Measurements from ENCODE around the gene S100A8. TPM values are rescaled to one million over a fixed set of nuclear protein-coding genes. Genes with fewer than 3 reads are reported as not detected.

The S100A8 gene
- total RNA-seq, 1 donor from 2014 or later = not detected

DNA sequence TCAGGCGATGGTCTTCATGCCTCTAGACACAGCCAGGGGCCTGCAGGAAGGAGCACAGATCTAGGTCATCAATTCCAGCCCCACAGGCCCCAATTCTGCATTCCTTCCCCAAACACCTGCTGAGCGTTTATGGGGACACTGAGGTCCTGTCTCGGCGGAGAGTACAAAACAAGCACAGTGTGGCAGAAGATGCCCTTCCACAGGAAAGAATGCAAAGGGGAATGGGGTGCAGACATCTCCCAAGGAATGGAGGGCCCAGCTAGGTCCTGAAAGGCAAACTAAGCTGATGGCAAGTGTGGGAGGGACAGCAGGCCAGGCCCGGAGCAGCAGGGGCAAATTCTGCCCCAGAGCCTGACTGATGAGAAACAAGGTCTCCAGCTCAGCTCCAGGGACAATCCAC, 3.5 kb upstream of the S100A8 start:
- H3K9me3 Mint-ChIP-seq = no peaks in the 10 kb centered on the region
- DNase-seq (ENCODE audit: low spot score) = no peak
- no peaks in the 10 kb centered on the region for H3K4me1 Mint-ChIP-seq (ENCODE audit: low read depth)
- H3K4me3 Mint-ChIP-seq = no peak overlapping the region
- intact Hi-C loops (cut with micrococcal nuclease) = no loop called here
- H3K27me3 Mint-ChIP-seq (ENCODE audit: insufficient read depth) = peaks cover 17% of the 10 kb centered on the region
- no peak overlapping the region for H3K27ac Mint-ChIP-seq
- H3K36me3 Mint-ChIP-seq (ENCODE audit: low read depth) = no peaks in the 10 kb centered on the region

GRCh38 chr1:153393926-153394325, 3.1 kb upstream of the S100A8 start:
- intact Hi-C loops (cut with micrococcal nuclease) = no loop called here
- H3K27ac Mint-ChIP-seq = no peak overlapping the region
- H3K27me3 Mint-ChIP-seq (ENCODE audit: insufficient read depth) = peaks cover 16% of the 10 kb centered on the region
- H3K4me3 Mint-ChIP-seq = no peak overlapping the region
- DNase-seq (ENCODE audit: low spot score) = no peak
- H3K4me1 Mint-ChIP-seq (ENCODE audit: low read depth) = no peaks in the 10 kb centered on the region
- H3K36me3 Mint-ChIP-seq (ENCODE audit: low read depth) = no peaks in the 10 kb centered on the region
- no peaks in the 10 kb centered on the region for H3K9me3 Mint-ChIP-seq

DNA sequence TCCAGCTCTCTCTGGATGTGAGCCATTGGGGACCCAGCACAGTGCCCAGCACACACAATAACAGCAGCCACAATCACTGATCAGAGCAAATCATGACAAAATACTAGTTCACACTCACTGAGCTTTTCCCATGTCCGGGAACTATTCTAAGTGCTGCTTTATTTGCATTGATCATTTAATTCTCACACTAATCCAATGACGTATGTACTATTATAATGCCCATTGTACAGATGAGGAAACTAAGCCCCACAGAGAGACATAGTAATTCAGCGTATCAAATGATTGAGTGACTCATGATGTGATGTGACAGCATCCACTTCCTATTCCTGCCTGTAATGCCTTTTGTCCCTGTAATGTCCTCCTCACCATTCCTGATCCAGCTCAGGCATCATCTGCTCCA, 1.9 kb upstream of the S100A8 start:
- intact Hi-C loops (cut with micrococcal nuclease) = no loop called here
- Mint-ChIP-seq H3K27ac (no peak overlapping the region), H3K4me1 (ENCODE audit: low read depth) (no peaks in the 10 kb centered on the region), H3K36me3 (ENCODE audit: low read depth) (no peaks in the 10 kb centered on the region), H3K9me3 (no peaks in the 10 kb centered on the region), H3K27me3 (ENCODE audit: insufficient read depth) (peaks cover 17% of the 10 kb centered on the region), H3K4me3 (no peak overlapping the region)
- DNase-seq (ENCODE audit: low spot score) = no peak

GRCh38 chr1:153392258-153392657, 1.4 kb upstream of the S100A8 start:
- no peaks in the 10 kb centered on the region for H3K9me3 Mint-ChIP-seq
- H3K27me3 Mint-ChIP-seq (ENCODE audit: insufficient read depth) = peaks cover 19% of the 10 kb centered on the region
- DNase-seq (ENCODE audit: low spot score) = no peak
- H3K36me3 Mint-ChIP-seq (ENCODE audit: low read depth) = no peaks in the 10 kb centered on the region
- no peaks in the 10 kb centered on the region for H3K4me1 Mint-ChIP-seq (ENCODE audit: low read depth)
- H3K27ac Mint-ChIP-seq = no peak overlapping the region
- no peak overlapping the region for H3K4me3 Mint-ChIP-seq
- intact Hi-C loops (cut with micrococcal nuclease) = no loop called here

GRCh38 chr1:153389973-153390879, 647 bp downstream of the S100A8 start:
- no peak overlapping the region for H3K4me3 Mint-ChIP-seq
- H3K4me1 Mint-ChIP-seq (ENCODE audit: low read depth) = peaks cover 13% of the 10 kb centered on the region
- H3K9me3 Mint-ChIP-seq = no peaks in the 10 kb centered on the region
- H3K27ac Mint-ChIP-seq = no peak overlapping the region
- DNase-seq (ENCODE audit: low spot score) = no peak
- H3K36me3 Mint-ChIP-seq (ENCODE audit: low read depth) = no peaks in the 10 kb centered on the region
- intact Hi-C loops (cut with micrococcal nuclease) = no loop called here
- peaks cover 16% of the 10 kb centered on the region for H3K27me3 Mint-ChIP-seq (ENCODE audit: insufficient read depth)

- peaks cover 13% of the 10 kb centered on the region for H3K4me1 Mint-ChIP-seq (ENCODE audit: low read depth)
These were observed 1.5 kb downstream of the S100A8 start for GRCh38 chr1:153389401-153389800.

DNA sequence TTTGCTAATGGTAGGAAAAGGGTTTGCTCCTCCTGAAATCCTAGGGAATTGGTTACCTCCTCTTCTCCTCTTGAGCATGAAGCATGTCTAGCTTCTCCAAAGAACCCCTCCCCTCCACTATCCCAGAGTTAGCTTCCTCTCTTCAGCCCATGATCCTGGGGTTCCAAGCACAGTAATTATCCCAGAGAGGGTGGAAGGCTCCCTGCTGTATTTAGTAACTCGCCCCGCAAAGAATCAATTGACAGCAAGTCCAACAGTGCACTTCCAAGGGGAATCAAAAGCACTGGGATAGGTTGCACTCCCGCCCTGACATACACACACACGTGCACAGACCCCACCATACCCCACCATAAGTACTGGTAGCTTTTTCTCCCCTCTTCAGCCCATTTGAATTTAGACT, 3.1 kb downstream of the S100A8 start:
- intact Hi-C loops (cut with micrococcal nuclease) = no loop called here
- Mint-ChIP-seq H3K4me3 (no peak overlapping the region), H3K9me3 (no peaks in the 10 kb centered on the region), H3K27ac (no peak overlapping the region), H3K36me3 (ENCODE audit: low read depth) (no peaks in the 10 kb centered on the region), H3K27me3 (ENCODE audit: insufficient read depth) (peaks cover 14% of the 10 kb centered on the region), H3K4me1 (ENCODE audit: low read depth) (peaks cover 13% of the 10 kb centered on the region)
- no peak for DNase-seq (ENCODE audit: low spot score)

More at GRCh38 chr1:153389401-153389800, 1.5 kb downstream of the S100A8 start:
- no peak for DNase-seq (ENCODE audit: low spot score)
- no peaks in the 10 kb centered on the region for H3K9me3 Mint-ChIP-seq
- no peak overlapping the region for H3K27ac Mint-ChIP-seq
- no peak overlapping the region for H3K4me3 Mint-ChIP-seq
- no peaks in the 10 kb centered on the region for H3K36me3 Mint-ChIP-seq (ENCODE audit: low read depth)
- intact Hi-C loops (cut with micrococcal nuclease) = no loop called here
- H3K27me3 Mint-ChIP-seq (ENCODE audit: insufficient read depth) = peaks cover 15% of the 10 kb centered on the region

DNA sequence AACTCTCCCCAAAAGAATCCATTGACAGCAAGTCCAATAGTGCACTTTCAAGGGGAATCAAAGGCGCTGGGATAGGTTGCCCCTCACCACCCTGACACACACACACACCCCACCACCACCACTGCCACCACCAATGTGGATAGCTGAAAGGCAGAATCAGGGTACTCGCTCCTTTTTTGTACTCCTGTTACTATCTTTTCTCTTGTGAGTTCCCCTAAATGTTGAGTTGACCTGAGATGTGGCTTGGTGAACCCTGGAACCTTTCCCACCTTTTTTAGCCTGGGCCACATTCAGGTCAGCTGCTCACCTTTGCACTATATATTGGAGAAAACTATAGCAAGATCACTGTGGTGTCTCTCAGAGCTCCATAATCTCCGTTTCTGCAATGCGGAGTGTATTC, 3.9 kb downstream of the S100A8 start:
- Mint-ChIP-seq H3K4me1 (ENCODE audit: low read depth) (peaks cover 13% of the 10 kb centered on the region), H3K27ac (no peak overlapping the region), H3K9me3 (peaks cover 2% of the 10 kb centered on the region), H3K27me3 (ENCODE audit: insufficient read depth) (peaks cover 19% of the 10 kb centered on the region), H3K36me3 (ENCODE audit: low read depth) (no peaks in the 10 kb centered on the region), H3K4me3 (no peak overlapping the region)
- intact Hi-C loops (cut with micrococcal nuclease) = no loop called here
- no peak for DNase-seq (ENCODE audit: low spot score)

GRCh38 chr1:153386500-153386901, 4.4 kb downstream of the S100A8 start:
- no peaks in the 10 kb centered on the region for H3K36me3 Mint-ChIP-seq (ENCODE audit: low read depth)
- no peak overlapping the region for H3K27ac Mint-ChIP-seq
- intact Hi-C loops (cut with micrococcal nuclease) = no loop called here
- H3K4me1 Mint-ChIP-seq (ENCODE audit: low read depth) = peaks cover 13% of the 10 kb centered on the region
- H3K27me3 Mint-ChIP-seq (ENCODE audit: insufficient read depth) = peaks cover 21% of the 10 kb centered on the region
- no peak overlapping the region for H3K4me3 Mint-ChIP-seq
- DNase-seq (ENCODE audit: low spot score) = no peak
- H3K9me3 Mint-ChIP-seq = peaks cover 5% of the 10 kb centered on the region

- Mint-ChIP-seq H3K36me3 (ENCODE audit: low read depth) (no peaks in the 10 kb centered on the region), H3K27ac (no peak overlapping the region), H3K27me3 (ENCODE audit: insufficient read depth) (peaks cover 23% of the 10 kb centered on the region), H3K4me1 (ENCODE audit: low read depth) (peaks cover 13% of the 10 kb centered on the region), H3K9me3 (peaks cover 11% of the 10 kb centered on the region), H3K4me3 (no peak overlapping the region)
- intact Hi-C loops (cut with micrococcal nuclease) = no loop called here
- DNase-seq (ENCODE audit: low spot score) = no peak
These were observed 5.8 kb downstream of the S100A8 start for GRCh38 chr1:153384958-153385580.

DNA sequence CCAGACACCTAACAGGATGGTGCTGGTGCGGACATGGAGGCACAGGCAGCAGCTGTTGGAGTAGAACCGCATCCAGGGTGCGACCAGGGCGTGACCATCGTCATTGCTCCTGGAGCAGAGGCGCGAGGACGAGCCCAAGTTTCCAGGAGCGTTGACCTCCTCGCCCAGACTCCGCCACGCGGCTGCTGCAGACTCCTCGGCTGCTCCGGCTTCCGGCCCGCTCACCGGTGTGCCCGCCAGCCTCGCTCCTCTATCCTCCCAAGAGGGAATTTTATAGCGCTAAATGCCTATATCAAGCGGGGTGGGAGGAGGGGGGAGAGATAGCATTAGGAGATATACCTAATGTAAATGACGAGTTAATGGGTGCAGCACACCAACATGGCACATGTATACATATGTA, 10.2 kb downstream of the S100A8 start:
- Mint-ChIP-seq H3K27ac (no peak overlapping the region), H3K4me1 (ENCODE audit: low read depth) (peaks cover under 1% of the 10 kb centered on the region), H3K4me3 (no peak overlapping the region), H3K27me3 (ENCODE audit: insufficient read depth) (peaks cover 34% of the 10 kb centered on the region), H3K36me3 (ENCODE audit: low read depth) (no peaks in the 10 kb centered on the region), H3K9me3 (peaks cover 11% of the 10 kb centered on the region)
- DNase-seq (ENCODE audit: low spot score) = no peak
- intact Hi-C loops (cut with micrococcal nuclease) = no loop called here

GRCh38 chr1:153379591-153379990, 11.3 kb downstream of the S100A8 start:
- peaks cover 11% of the 10 kb centered on the region for H3K9me3 Mint-ChIP-seq
- intact Hi-C loops (cut with micrococcal nuclease) = no loop called here
- DNase-seq (ENCODE audit: low spot score) = no peak
- H3K4me1 Mint-ChIP-seq (ENCODE audit: low read depth) = no peaks in the 10 kb centered on the region
- no peak overlapping the region for H3K27ac Mint-ChIP-seq
- H3K36me3 Mint-ChIP-seq (ENCODE audit: low read depth) = no peaks in the 10 kb centered on the region
- peaks cover 34% of the 10 kb centered on the region for H3K27me3 Mint-ChIP-seq (ENCODE audit: insufficient read depth)
- H3K4me3 Mint-ChIP-seq = no peak overlapping the region

GRCh38 chr1:153375511-153375910, 15.4 kb downstream of the S100A8 start, which contains the start of gene S100A12:
Gene S100A12 (minus strand): TSS chr1:153375621. CDS start chr1:153374592, 1,029 bp downstream.
- Mint-ChIP-seq H3K27me3 (ENCODE audit: insufficient read depth) (peaks cover 20% of the 10 kb centered on the region), H3K4me3 (no peak within 1 kb of the TSS), H3K9me3 (no peaks in the 10 kb centered on the region), H3K27ac (no peak within 1 kb of the TSS), H3K4me1 (ENCODE audit: low read depth) (no peaks in the 10 kb centered on the region), H3K36me3 (ENCODE audit: low read depth) (no peaks in the 10 kb centered on the region)
- no peak for DNase-seq (ENCODE audit: low spot score)
- intact Hi-C loops (cut with micrococcal nuclease) = no loop called here
